HG03196 (cell line): ENCODE results near the gene C3orf80.
"Not testable (repeated sequence)": the region's sequence is repeated elsewhere in the genome, so short reads cannot be mapped to it uniquely, and the experiment has no call there.

ENCODE experiments used
- ATAC-seq: cut with Tn5 transposase; IDR thresholded peaks from one replicate; pipeline ENCODE4 v1.9.1; 2021; ENCODE audit not compliant: unreplicated experiment

C3orf80 gene

GRCh38 chr3:160225176-160226025 lies at the start of gene C3orf80:
C3orf80 (plus strand) TSS chr3:160225422; CDS start chr3:160225636, 214 bp downstream.
- peak; percentile 81 for ATAC-seq

GRCh38 chr3:160176923-160177322 lies 48.3 kb upstream of the C3orf80 start:
- ATAC-seq: no peak

GRCh38 chr3:160178661-160179060 lies 46.6 kb upstream of the C3orf80 start:
- ATAC-seq: not testable (repeated sequence)

- not testable (repeated sequence) for ATAC-seq
These were observed 45.8 kb upstream of the C3orf80 start for GRCh38 chr3:160179403-160179802.

- no peak for ATAC-seq
These were observed 45.3 kb upstream of the C3orf80 start for GRCh38 chr3:160179906-160180305.

GRCh38 chr3:160180581-160181216 lies 44.5 kb upstream of the C3orf80 start:
- ATAC-seq: no peak

- no peak for ATAC-seq
These were observed 41.7 kb upstream of the C3orf80 start for GRCh38 chr3:160183345-160184076.

- no peak for ATAC-seq
These were observed 40.6 kb upstream of the C3orf80 start for GRCh38 chr3:160184655-160185054.

- ATAC-seq: no peak
These were observed 39.5 kb upstream of the C3orf80 start for GRCh38 chr3:160185751-160186150.

- no peak for ATAC-seq
These were observed 37.9 kb upstream of the C3orf80 start for GRCh38 chr3:160187288-160187687.

- ATAC-seq: no peak
These were observed 32.8 kb upstream of the C3orf80 start for GRCh38 chr3:160192310-160193029.

GRCh38 chr3:160193644-160194192 lies 31.5 kb upstream of the C3orf80 start:
- ATAC-seq: no peak

- ATAC-seq: no peak
These were observed 30.8 kb upstream of the C3orf80 start for GRCh38 chr3:160194438-160194837.

GRCh38 chr3:160195106-160195505 lies 30.1 kb upstream of the C3orf80 start:
- no peak for ATAC-seq

GRCh38 chr3:160196511-160197104 lies 28.6 kb upstream of the C3orf80 start:
- ATAC-seq: no peak

GRCh38 chr3:160199108-160199507 lies 26.1 kb upstream of the C3orf80 start:
- ATAC-seq: no peak

- ATAC-seq: no peak
These were observed 24.9 kb upstream of the C3orf80 start for GRCh38 chr3:160200353-160200752.

GRCh38 chr3:160204396-160205011 lies 20.7 kb upstream of the C3orf80 start:
- ATAC-seq: not testable (repeated sequence)

- ATAC-seq: no peak
These were observed 19.6 kb upstream of the C3orf80 start for GRCh38 chr3:160205606-160206005.

GRCh38 chr3:160210341-160210740 lies 14.9 kb upstream of the C3orf80 start:
- no peak for ATAC-seq
